ENCODE measurements around the gene LGALS9.

The LGALS9 gene

GRCh38 chr17:27659683-27660082 lies 28.7 kb downstream of the LGALS9 start:
- H2BK12ac ChIP-seq (ENCODE audit: low read length) = no peak overlapping the region
- H4K91ac ChIP-seq (ENCODE audit: low read depth, low read length, poor library complexity) = no peak overlapping the region
- no peak overlapping the region for H3K4ac ChIP-seq (ENCODE audit: low read length)
- H3K79me1 ChIP-seq (ENCODE audit: low read depth, low read length) = peaks cover 2% of the 10 kb centered on the region
- no peak overlapping the region for H4K8ac ChIP-seq (ENCODE audit: low read depth, low read length)
- no peak overlapping the region for H3K27ac ChIP-seq (replicated peaks; ENCODE audit: low read length)
- no peak overlapping the region for H2BK120ac ChIP-seq (ENCODE audit: low read depth, low read length)
- no peaks in the 10 kb centered on the region for H3K9me3 ChIP-seq (replicated peaks in 1 of 2; ENCODE audit: control insufficient read depth in 2 of 2, insufficient read depth in 1 of 2, low read depth in 1 of 2, low read length in 2 of 2)
- no peak for DNase-seq (ENCODE audit: low spot score)
- no peak overlapping the region for H2BK5ac ChIP-seq (ENCODE audit: low read length)
- no peak overlapping the region for H3K18ac ChIP-seq (ENCODE audit: low read length)
- no peaks in the 10 kb centered on the region for H3K4me1 ChIP-seq (ENCODE audit: control insufficient read depth in 2 of 2, insufficient read depth in 1 of 2, low read depth in 1 of 2, low read length in 2 of 2)
- no peak overlapping the region for H3K14ac ChIP-seq (ENCODE audit: low read length)
- H2AK5ac ChIP-seq (ENCODE audit: low read depth, low read length) = no peak overlapping the region
- no peak overlapping the region for H3K9ac ChIP-seq (ENCODE audit: low read depth, low read length, poor library complexity)
- H3K23ac ChIP-seq (ENCODE audit: low read depth, low read length, poor library complexity) = no peak overlapping the region
- no peak overlapping the region for H3K4me2 ChIP-seq (ENCODE audit: insufficient read depth, low read length, poor library complexity, severe bottlenecking)
- H2BK15ac ChIP-seq (ENCODE audit: low read length) = no peak overlapping the region
- H3K36me3 ChIP-seq (replicated peaks in 1 of 2; ENCODE audit: control insufficient read depth in 2 of 2, insufficient read depth in 2 of 2, low read length in 2 of 2) = no peaks in the 10 kb centered on the region
- H3K4me3 ChIP-seq (ENCODE audit: low read length in 2 of 2) = no peak overlapping the region
- no peak overlapping the region for H2AFZ ChIP-seq (ENCODE audit: low read length)
- WGBS, 2 donors (ENCODE audit: extremely low coverage in 2 of 2, insufficient read length in 2 of 2, insufficient replicate concordance in 1 of 2) = no CpG with 5 or more reads among the region's 6 CpGs
- H3K27me3 ChIP-seq (ENCODE audit: control insufficient read depth in 3 of 3, insufficient read depth in 3 of 3, low read depth in 1 of 3, low read length in 3 of 3) = peaks cover 0 to 4% (median 0%) of the 10 kb centered on the region in 3 experiments

GRCh38 chr17:27660436-27660835 lies 29.4 kb downstream of the LGALS9 start:
- H3K4me2 ChIP-seq (ENCODE audit: insufficient read depth, low read length, poor library complexity, severe bottlenecking) = no peak overlapping the region
- peaks cover 2% of the 10 kb centered on the region for H3K79me1 ChIP-seq (ENCODE audit: low read depth, low read length)
- no peak for DNase-seq (ENCODE audit: low spot score)
- H2AFZ ChIP-seq (ENCODE audit: low read length) = no peak overlapping the region
- no peak overlapping the region for H2AK5ac ChIP-seq (ENCODE audit: low read depth, low read length)
- no peaks in the 10 kb centered on the region for H3K36me3 ChIP-seq (replicated peaks in 1 of 2; ENCODE audit: control insufficient read depth in 2 of 2, insufficient read depth in 2 of 2, low read length in 2 of 2)
- H2BK15ac ChIP-seq (ENCODE audit: low read length) = no peak overlapping the region
- H3K27me3 ChIP-seq (ENCODE audit: control insufficient read depth in 3 of 3, insufficient read depth in 3 of 3, low read depth in 1 of 3, low read length in 3 of 3) = peaks cover 0 to 4% (median 0%) of the 10 kb centered on the region in 3 experiments
- no peak overlapping the region for H3K4ac ChIP-seq (ENCODE audit: low read length)
- H4K91ac ChIP-seq (ENCODE audit: low read depth, low read length, poor library complexity) = no peak overlapping the region
- H3K4me1 ChIP-seq (ENCODE audit: control insufficient read depth in 2 of 2, insufficient read depth in 1 of 2, low read depth in 1 of 2, low read length in 2 of 2) = no peaks in the 10 kb centered on the region
- H4K8ac ChIP-seq (ENCODE audit: low read depth, low read length) = no peak overlapping the region
- H2BK5ac ChIP-seq (ENCODE audit: low read length) = no peak overlapping the region
- no peaks in the 10 kb centered on the region for H3K9me3 ChIP-seq (replicated peaks in 1 of 2; ENCODE audit: control insufficient read depth in 2 of 2, insufficient read depth in 1 of 2, low read depth in 1 of 2, low read length in 2 of 2)
- peak overlapping the region; percentile 56 for H3K14ac ChIP-seq (ENCODE audit: low read length)
- H2BK120ac ChIP-seq (ENCODE audit: low read depth, low read length) = no peak overlapping the region
- H3K9ac ChIP-seq (ENCODE audit: low read depth, low read length, poor library complexity) = no peak overlapping the region
- H3K18ac ChIP-seq (ENCODE audit: low read length) = peak overlapping the region; percentile 48
- no peak overlapping the region for H3K4me3 ChIP-seq (ENCODE audit: low read length in 2 of 2)
- no CpG with 5 or more reads among the region's 3 CpGs for WGBS, 2 donors (ENCODE audit: extremely low coverage in 2 of 2, insufficient read length in 2 of 2, insufficient replicate concordance in 1 of 2)
- no peak overlapping the region for H2BK12ac ChIP-seq (ENCODE audit: low read length)
- H3K27ac ChIP-seq (replicated peaks; ENCODE audit: low read length) = no peak overlapping the region
- no peak overlapping the region for H3K23ac ChIP-seq (ENCODE audit: low read depth, low read length, poor library complexity)

GRCh38 chr17:27663936-27664605 lies 33.1 kb downstream of the LGALS9 start:
- Histone ChIP-seq H4K91ac (ENCODE audit: low read depth, low read length, poor library complexity) (no peak overlapping the region), H2AK5ac (ENCODE audit: low read depth, low read length) (no peak overlapping the region), H3K4me1 (ENCODE audit: control insufficient read depth in 2 of 2, insufficient read depth in 1 of 2, low read depth in 1 of 2, low read length in 2 of 2) (no peaks in the 10 kb centered on the region), H3K14ac (ENCODE audit: low read length) (no peak overlapping the region), H2BK5ac (ENCODE audit: low read length) (no peak overlapping the region), H3K27me3 (ENCODE audit: control insufficient read depth in 3 of 3, insufficient read depth in 3 of 3, low read depth in 1 of 3, low read length in 3 of 3) (peaks cover 0 to 10% (median 0%) of the 10 kb centered on the region in 3 experiments), H3K18ac (ENCODE audit: low read length) (peak overlapping the region; percentile 58), H3K36me3 (replicated peaks in 1 of 2; ENCODE audit: control insufficient read depth in 2 of 2, insufficient read depth in 2 of 2, low read length in 2 of 2) (no peaks in the 10 kb centered on the region), H2BK120ac (ENCODE audit: low read depth, low read length) (no peak overlapping the region), H3K4me3 (ENCODE audit: low read length in 2 of 2) (peak overlapping the region in 1 of 2 donors; percentile 42), H3K4me2 (ENCODE audit: insufficient read depth, low read length, poor library complexity, severe bottlenecking) (no peak overlapping the region), H3K27ac (replicated peaks; ENCODE audit: low read length) (no peak overlapping the region), H4K8ac (ENCODE audit: low read depth, low read length) (no peak overlapping the region), H2AFZ (ENCODE audit: low read length) (no peak overlapping the region), H2BK15ac (ENCODE audit: low read length) (no peak overlapping the region), H3K4ac (ENCODE audit: low read length) (no peak overlapping the region), H3K9ac (ENCODE audit: low read depth, low read length, poor library complexity) (no peak overlapping the region), H2BK12ac (ENCODE audit: low read length) (no peak overlapping the region), H3K79me1 (ENCODE audit: low read depth, low read length) (peaks cover 2% of the 10 kb centered on the region), H3K23ac (ENCODE audit: low read depth, low read length, poor library complexity) (no peak overlapping the region), H3K9me3 (replicated peaks in 1 of 2; ENCODE audit: control insufficient read depth in 2 of 2, insufficient read depth in 1 of 2, low read depth in 1 of 2, low read length in 2 of 2) (no peaks in the 10 kb centered on the region)
- DNase-seq (ENCODE audit: low spot score) = no peak
- no CpG with 5 or more reads among the region's 8 CpGs for WGBS, 2 donors (ENCODE audit: extremely low coverage in 2 of 2, insufficient read length in 2 of 2, insufficient replicate concordance in 1 of 2)

- Histone ChIP-seq H2AK5ac (ENCODE audit: low read depth, low read length) (no peak overlapping the region), H3K14ac (ENCODE audit: low read length) (no peak overlapping the region), H2AFZ (ENCODE audit: low read length) (no peak overlapping the region), H2BK15ac (ENCODE audit: low read length) (no peak overlapping the region), H3K4me2 (ENCODE audit: insufficient read depth, low read length, poor library complexity, severe bottlenecking) (no peak overlapping the region), H3K9ac (ENCODE audit: low read depth, low read length, poor library complexity) (no peak overlapping the region), H3K36me3 (replicated peaks in 1 of 2; ENCODE audit: control insufficient read depth in 2 of 2, insufficient read depth in 2 of 2, low read length in 2 of 2) (no peaks in the 10 kb centered on the region), H3K27me3 (ENCODE audit: control insufficient read depth in 3 of 3, insufficient read depth in 3 of 3, low read depth in 1 of 3, low read length in 3 of 3) (peaks cover 0 to 10% (median 0%) of the 10 kb centered on the region in 3 experiments), H4K91ac (ENCODE audit: low read depth, low read length, poor library complexity) (no peak overlapping the region), H2BK5ac (ENCODE audit: low read length) (no peak overlapping the region), H3K4me1 (ENCODE audit: control insufficient read depth in 2 of 2, insufficient read depth in 1 of 2, low read depth in 1 of 2, low read length in 2 of 2) (no peaks in the 10 kb centered on the region), H3K9me3 (replicated peaks in 1 of 2; ENCODE audit: control insufficient read depth in 2 of 2, insufficient read depth in 1 of 2, low read depth in 1 of 2, low read length in 2 of 2) (no peaks in the 10 kb centered on the region), H2BK120ac (ENCODE audit: low read depth, low read length) (no peak overlapping the region), H3K4me3 (ENCODE audit: low read length in 2 of 2) (no peak overlapping the region), H3K79me1 (ENCODE audit: low read depth, low read length) (peaks cover 2% of the 10 kb centered on the region), H3K18ac (ENCODE audit: low read length) (no peak overlapping the region), H3K23ac (ENCODE audit: low read depth, low read length, poor library complexity) (no peak overlapping the region), H3K27ac (replicated peaks; ENCODE audit: low read length) (no peak overlapping the region), H4K8ac (ENCODE audit: low read depth, low read length) (no peak overlapping the region), H2BK12ac (ENCODE audit: low read length) (no peak overlapping the region), H3K4ac (ENCODE audit: low read length) (no peak overlapping the region)
- WGBS, 2 donors (ENCODE audit: extremely low coverage in 2 of 2, insufficient read length in 2 of 2, insufficient replicate concordance in 1 of 2) = no CpG with 5 or more reads among the region's 2 CpGs
- DNase-seq (ENCODE audit: low spot score) = no peak
Measured at GRCh38 chr17:27664606-27664965, 33.6 kb downstream of the LGALS9 start.
